ENCODE data around the gene SENP1.

Gene SENP1

DNA sequence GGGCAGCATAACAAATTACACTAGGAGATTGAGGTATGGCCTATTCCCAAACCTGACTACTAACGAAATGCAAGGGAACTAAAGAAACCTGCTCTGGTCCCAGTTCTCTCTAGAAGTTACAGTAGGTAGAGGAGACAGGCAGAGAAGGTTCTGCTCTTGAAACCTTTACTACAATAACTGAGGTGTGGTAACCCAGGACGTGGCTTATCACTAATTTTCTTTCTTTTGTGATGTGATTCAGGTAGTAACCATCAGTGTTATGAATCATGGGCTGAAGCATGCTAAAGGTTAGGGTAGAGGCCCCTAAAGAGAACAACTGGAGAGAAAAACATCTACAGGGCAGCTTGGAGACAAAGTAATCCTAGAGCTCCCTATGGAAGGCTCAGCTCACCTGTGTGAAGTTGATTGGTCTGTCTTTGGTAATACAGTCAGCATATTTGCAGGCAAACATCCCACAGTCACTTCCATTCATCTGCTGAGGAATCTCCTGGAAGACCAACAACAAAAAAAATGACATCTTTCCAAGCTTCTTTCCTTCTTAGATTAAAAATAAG is 59.8 kb downstream of the SENP1 start:
- no peaks in the 10 kb centered on the region; the same call in 1 of the 2 replicates for H3K36me3 ChIP-seq (ENCODE audit: insufficient read depth)

GRCh38 chr12:48045061-48045846 is 60.6 kb downstream of the SENP1 start:
- H3K79me2 ChIP-seq (ENCODE audit: insufficient read depth, low read depth) = no peaks in the 10 kb centered on the region
- H3K4me2 ChIP-seq = no peak overlapping the region
- H3K4me3 ChIP-seq (IDR thresholded peaks at IDR 0.05; ENCODE audit: insufficient read depth, low read depth, low read length) = no peak overlapping the region
- no peak overlapping the region for H3K9ac ChIP-seq
- H3K27ac ChIP-seq = no peak overlapping the region
- H3K4me1 ChIP-seq (ENCODE audit: low read depth, poor library complexity, severe bottlenecking) = no peaks in the 10 kb centered on the region
- H3K27me3 ChIP-seq (ENCODE audit: insufficient read depth, low read depth) = no peaks in the 10 kb centered on the region
- H3K36me3 ChIP-seq (ENCODE audit: insufficient read depth) = no peaks in the 10 kb centered on the region; the same call in 1 of the 2 replicates
- TF ChIP-seq CTCF (conservative IDR thresholded peaks at IDR 0.05; ENCODE audit: low read depth, low read length) = no peak
- no peak overlapping the region for H2AFZ ChIP-seq (ENCODE audit: low read depth)
- no peaks in the 10 kb centered on the region for H4K20me1 ChIP-seq (ENCODE audit: insufficient read depth)

More for the DNA sequence above, 59.8 kb downstream of the SENP1 start:
- Histone ChIP-seq H3K4me1 (ENCODE audit: low read depth, poor library complexity, severe bottlenecking) (no peaks in the 10 kb centered on the region), H3K4me3 (IDR thresholded peaks at IDR 0.05; ENCODE audit: insufficient read depth, low read depth, low read length) (no peak overlapping the region), H3K4me2 (no peak overlapping the region), H3K27ac (no peak overlapping the region), H3K27me3 (ENCODE audit: insufficient read depth, low read depth) (no peaks in the 10 kb centered on the region), H3K9ac (no peak overlapping the region), H3K79me2 (ENCODE audit: insufficient read depth, low read depth) (no peaks in the 10 kb centered on the region), H4K20me1 (ENCODE audit: insufficient read depth) (no peaks in the 10 kb centered on the region), H2AFZ (ENCODE audit: low read depth) (no peak overlapping the region)
- TF ChIP-seq CTCF (conservative IDR thresholded peaks at IDR 0.05; ENCODE audit: low read depth, low read length) = no peak

DNA sequence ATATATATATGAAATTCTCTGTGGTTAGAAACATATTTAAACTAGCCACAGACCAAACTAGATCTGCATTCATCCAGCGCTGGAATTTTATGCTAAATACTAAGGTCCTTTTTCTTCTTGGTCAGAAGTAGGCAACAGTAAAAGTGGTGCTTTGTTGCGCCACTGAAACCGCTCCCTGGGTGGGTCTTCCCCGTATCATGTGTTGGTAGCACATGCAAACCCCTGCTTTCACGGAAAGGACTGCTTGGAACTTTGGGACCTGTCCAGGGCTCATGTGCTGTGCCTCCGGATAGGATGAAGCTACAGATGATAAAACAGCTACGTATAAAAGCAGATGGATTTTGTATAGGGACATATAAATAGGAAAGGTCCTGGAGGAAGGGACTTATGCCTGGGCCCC is 61.5 kb downstream of the SENP1 start:
- no peak overlapping the region for H3K4me2 ChIP-seq

GRCh38 chr12:48043771-48044170 is 62.1 kb downstream of the SENP1 start:
- Histone ChIP-seq H3K27ac (no peak overlapping the region), H3K27me3 (ENCODE audit: insufficient read depth, low read depth) (no peaks in the 10 kb centered on the region), H3K4me1 (ENCODE audit: low read depth, poor library complexity, severe bottlenecking) (no peaks in the 10 kb centered on the region), H3K4me2 (no peak overlapping the region), H3K79me2 (ENCODE audit: insufficient read depth, low read depth) (no peaks in the 10 kb centered on the region), H4K20me1 (ENCODE audit: insufficient read depth) (no peaks in the 10 kb centered on the region), H3K36me3 (ENCODE audit: insufficient read depth) (no peaks in the 10 kb centered on the region; the same call in 1 of the 2 replicates), H3K4me3 (IDR thresholded peaks at IDR 0.05; ENCODE audit: insufficient read depth, low read depth, low read length) (no peak overlapping the region), H2AFZ (ENCODE audit: low read depth) (no peak overlapping the region), H3K9ac (no peak overlapping the region)
- TF ChIP-seq CTCF (conservative IDR thresholded peaks at IDR 0.05; ENCODE audit: low read depth, low read length) = no peak

More for the DNA sequence above, 61.5 kb downstream of the SENP1 start:
- no peak for TF ChIP-seq CTCF (conservative IDR thresholded peaks at IDR 0.05; ENCODE audit: low read depth, low read length)
- Histone ChIP-seq H3K79me2 (ENCODE audit: insufficient read depth, low read depth) (no peaks in the 10 kb centered on the region), H3K27me3 (ENCODE audit: insufficient read depth, low read depth) (no peaks in the 10 kb centered on the region), H3K4me3 (IDR thresholded peaks at IDR 0.05; ENCODE audit: insufficient read depth, low read depth, low read length) (no peak overlapping the region), H3K27ac (no peak overlapping the region), H3K4me1 (ENCODE audit: low read depth, poor library complexity, severe bottlenecking) (no peaks in the 10 kb centered on the region), H3K9ac (no peak overlapping the region), H3K36me3 (ENCODE audit: insufficient read depth) (no peaks in the 10 kb centered on the region; the same call in 1 of the 2 replicates), H2AFZ (ENCODE audit: low read depth) (no peak overlapping the region), H4K20me1 (ENCODE audit: insufficient read depth) (no peaks in the 10 kb centered on the region)
